Dermis microvascular lymphatic vessel endothelial cell (primary cell): Measurements from ENCODE around the gene NRP2. TPM values are rescaled to one million over a fixed set of nuclear protein-coding genes. Genes with fewer than 3 reads are reported as not detected.

Experiments used
- DNase-seq, 2 donors: peaks; one replicate each; pipeline versions ENCODE4 v3.0.0 to v3.0.0-alpha.2; 2010; ENCODE audit warnings: low read depth in 2 of 2
- total RNA-seq: library from RNA; depleted of rRNA; stranded (reverse); fragments of >200 nt; gene quantifications from 2 replicates; pipeline ENCODE4 v1.2.1, GENCODE V29; 2014

The NRP2 gene
- total RNA-seq, 1 donor from 2014 or later, result 160 TPM

- no peak for DNase-seq
These were observed 47.9 kb downstream of the NRP2 start for GRCh38 chr2:205730191-205730590.

GRCh38 chr2:205730701-205731582, 48.6 kb downstream of the NRP2 start:
- DNase-seq, result no peak

- no peak for DNase-seq
These were observed 49.3 kb downstream of the NRP2 start for GRCh38 chr2:205731583-205731981.

- DNase-seq, result no peak
These were observed 50.0 kb downstream of the NRP2 start for GRCh38 chr2:205732314-205732713.

DNA sequence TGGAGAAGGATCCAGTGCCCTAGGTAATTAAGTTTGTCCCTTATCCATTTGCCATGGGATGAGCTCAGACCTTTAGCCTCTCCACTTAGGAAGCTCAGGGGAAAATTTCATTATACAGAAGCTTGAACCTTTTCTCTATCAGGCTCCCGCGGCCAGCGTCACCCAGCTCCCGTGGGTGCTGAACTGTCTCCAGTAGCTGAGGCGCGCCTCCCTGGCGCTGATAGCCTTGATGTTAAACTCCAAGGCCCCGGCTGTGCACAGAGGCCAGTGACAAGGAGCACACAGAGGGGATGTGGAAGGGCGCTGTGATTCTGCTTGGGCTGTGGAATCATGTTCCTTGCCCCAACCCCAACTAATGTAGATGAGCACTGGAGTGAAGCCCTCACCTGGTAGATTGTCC, 50.8 kb downstream of the NRP2 start:
- DNase-seq, result no peak

- DNase-seq, result no peak
These were observed 51.3 kb downstream of the NRP2 start for GRCh38 chr2:205733648-205734047.

DNA sequence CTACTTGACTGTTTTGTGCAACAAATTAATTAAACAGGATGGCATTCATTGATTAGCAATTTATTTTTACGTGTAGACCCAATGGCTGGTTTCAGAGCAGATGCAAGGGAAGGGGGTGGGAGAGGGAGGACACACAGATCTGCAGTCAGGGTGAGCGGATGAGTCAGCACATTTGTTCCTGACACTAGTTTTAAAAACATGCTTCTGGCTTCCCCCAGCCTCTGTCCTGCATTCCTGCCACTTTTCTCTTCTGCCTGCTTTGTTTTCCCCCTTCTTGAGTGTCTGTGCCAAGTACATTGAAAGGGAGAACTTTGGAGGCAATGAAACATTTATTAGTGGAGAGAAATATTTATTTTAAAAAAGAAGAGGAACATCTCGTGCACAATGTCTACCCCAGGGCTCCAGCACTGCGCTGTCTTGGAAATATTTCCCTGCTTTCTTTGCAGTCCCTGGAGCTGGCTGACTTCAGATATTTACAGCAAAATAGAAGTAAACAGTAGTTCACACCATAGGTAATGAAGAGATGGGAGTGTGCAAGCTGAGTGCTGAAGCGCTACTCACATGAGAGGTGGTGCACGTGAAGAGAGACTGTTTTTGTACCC, 52.2 kb downstream of the NRP2 start:
- DNase-seq, result peak; percentile 45 to 86

DNA sequence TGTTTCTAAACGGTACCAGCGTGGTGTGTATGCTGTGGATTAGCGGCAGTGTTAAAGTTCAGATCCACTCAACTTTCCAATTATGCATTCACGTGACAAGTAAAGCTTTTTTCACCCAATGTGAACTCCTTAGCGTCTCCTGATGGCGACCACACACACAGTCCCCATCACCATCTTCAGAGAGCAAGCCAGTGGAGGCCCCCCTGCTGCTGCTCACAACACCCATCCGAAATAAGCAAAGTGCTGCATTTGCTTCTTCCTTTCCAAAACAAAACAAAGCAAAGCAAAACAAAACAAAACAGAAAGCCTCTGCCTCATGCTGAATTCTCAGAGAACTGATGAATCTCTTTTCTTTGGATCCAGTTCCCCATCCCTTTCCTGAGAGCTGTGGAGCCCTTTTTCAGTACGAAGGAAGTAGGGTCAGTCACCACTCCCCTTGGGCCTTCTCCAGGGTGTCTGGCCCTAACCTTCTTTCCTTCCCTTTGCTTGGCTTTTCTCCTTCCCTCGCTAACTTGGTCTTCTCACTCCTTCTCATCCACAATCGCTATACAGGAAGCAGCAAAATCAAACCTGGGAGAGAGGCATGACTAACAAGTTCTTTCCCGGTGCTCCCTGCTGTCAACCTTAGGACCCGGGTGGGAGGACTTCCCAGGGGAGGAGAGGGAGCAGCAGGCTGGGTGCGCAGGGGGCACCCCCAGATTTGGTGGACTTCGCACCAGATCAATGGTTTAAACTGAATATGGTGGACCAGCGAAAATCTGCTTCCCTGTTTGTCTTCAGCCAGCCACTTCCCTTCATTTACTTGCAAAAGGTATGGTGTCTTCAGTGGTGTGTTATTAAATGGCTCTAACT, 56.0 kb downstream of the NRP2 start:
- DNase-seq, result peak in 1 of 2 donors; percentile 17

DNA sequence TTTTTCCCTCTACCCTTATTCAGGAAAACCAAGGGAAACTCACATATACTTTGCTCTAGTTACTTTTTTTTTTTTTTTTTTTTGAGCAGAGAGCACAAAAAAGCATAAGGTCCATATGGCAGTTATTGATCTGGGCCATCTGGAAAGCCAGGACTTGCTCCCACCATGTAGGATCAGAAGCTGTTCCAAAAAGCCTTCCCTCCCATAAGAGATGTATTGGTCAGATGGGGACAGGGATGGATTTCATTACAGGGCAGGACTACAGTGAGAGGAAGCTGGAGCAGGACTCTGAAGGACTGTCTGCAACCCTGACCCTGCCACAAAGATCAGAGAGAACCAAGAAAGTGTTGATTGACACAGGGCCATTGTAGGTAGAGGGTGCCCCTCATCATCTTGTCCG, 57.3 kb downstream of the NRP2 start:
- no peak for DNase-seq

DNA sequence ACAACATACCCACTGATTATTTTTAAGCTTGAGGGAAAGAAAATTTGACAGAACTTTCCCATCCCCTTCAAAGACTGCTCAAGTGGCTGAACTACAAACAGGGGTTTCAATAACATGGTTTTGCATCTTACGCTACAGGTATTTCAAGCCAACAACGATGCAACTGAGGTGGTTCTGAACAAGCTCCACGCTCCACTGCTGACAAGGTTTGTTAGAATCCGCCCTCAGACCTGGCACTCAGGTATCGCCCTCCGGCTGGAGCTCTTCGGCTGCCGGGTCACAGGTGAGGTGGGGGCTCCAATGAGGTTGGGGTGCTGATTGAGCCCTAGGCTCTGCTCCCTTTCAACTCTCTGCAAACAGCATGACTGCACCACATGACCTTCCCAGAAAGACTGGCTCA, 58.1 kb downstream of the NRP2 start:
- no peak for DNase-seq

GRCh38 chr2:205741256-205741978, 59.1 kb downstream of the NRP2 start:
- DNase-seq, result no peak

GRCh38 chr2:205743137-205743536, 60.8 kb downstream of the NRP2 start:
- DNase-seq, result no peak

GRCh38 chr2:205744074-205744591, 61.8 kb downstream of the NRP2 start:
- DNase-seq, result no peak

- DNase-seq, result no peak
These were observed 63.5 kb downstream of the NRP2 start for GRCh38 chr2:205745661-205746419.

GRCh38 chr2:205746420-205746785, 64.1 kb downstream of the NRP2 start:
- no peak for DNase-seq

DNA sequence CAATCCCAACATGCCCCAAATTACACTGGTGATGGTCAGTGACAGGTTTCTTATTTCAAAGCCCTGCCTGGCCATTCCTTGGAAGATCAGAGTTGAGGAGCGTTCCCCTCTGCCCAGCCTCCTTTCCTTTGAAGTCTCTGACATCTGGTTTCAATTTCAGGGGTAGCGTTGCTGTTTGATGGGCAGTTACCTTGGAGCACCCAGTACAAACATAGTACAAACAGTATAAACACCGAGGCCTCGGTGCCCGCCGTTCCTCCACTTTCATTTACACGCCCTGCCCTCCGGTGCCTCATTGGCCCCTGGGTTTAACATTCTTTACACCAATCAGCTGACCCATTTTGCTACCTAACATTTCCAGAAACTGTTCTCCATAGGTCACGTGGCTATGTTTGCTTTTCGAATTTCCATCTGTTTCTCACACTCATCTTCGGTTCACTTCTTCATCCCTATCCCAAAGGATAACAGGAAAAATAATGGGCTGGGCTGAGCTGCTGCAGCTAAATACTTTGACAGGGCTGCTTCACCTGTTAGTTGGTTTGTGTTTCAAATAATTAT, 65.6 kb downstream of the NRP2 start:
- no peak for DNase-seq

- peak in 1 of 2 donors; percentile 46 for DNase-seq
These were observed 66.3 kb downstream of the NRP2 start for GRCh38 chr2:205748639-205749038.

- DNase-seq, result no peak
These were observed 66.8 kb downstream of the NRP2 start for GRCh38 chr2:205749078-205749477.

DNA sequence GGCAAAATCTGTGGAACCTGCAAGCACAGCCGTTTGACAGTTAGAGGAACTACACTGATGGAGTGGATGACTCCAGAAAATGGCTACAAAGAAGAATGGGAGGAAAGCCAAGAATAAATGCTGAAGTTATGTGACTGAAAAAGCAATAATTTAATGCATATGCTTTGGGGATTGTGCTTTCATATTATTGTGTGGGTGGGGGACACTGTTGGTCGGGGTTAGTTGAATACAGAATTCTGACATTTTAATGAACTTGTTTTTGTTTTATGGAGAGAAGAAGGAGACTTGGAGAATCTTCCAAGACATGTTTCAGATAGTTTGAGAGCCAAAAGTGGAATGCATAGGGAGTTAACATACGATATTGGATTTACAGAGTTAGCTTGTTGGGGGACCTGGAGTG, 68.5 kb downstream of the NRP2 start:
- no peak for DNase-seq

- peak in 1 of 2 donors; percentile 43 for DNase-seq
These were observed 69.3 kb downstream of the NRP2 start for GRCh38 chr2:205751569-205752031.
